Mesendoderm (in vitro differentiated cells): ENCODE data around the gene TEX261.

Source experiments
- DNase-seq: peaks from one replicate; pipeline ENCODE4 v3.0.0; 2013
- H2AK5ac ChIP-seq: 2 replicates; pipeline ENCODE4 v1.6.1; 2013; ENCODE audit warnings: low read length, inconsistent platforms
- H2BK120ac ChIP-seq: 2 replicates; pipeline ENCODE4 v1.6.1; 2013; ENCODE audit warnings: low read depth, mild to moderate bottlenecking, low read length, moderate library complexity, mixed read lengths
- H2BK15ac ChIP-seq: replicated peaks from 2 replicates; pipeline ENCODE4 v1.6.1; 2013; ENCODE audit warnings: low read depth, mild to moderate bottlenecking, moderate library complexity
- H2BK5ac ChIP-seq: 2 replicates; pipeline ENCODE4 v1.6.1; 2013; ENCODE audit warnings: low read length, inconsistent platforms
- H3K18ac ChIP-seq: 2 replicates; pipeline ENCODE4 v1.6.1; 2013; ENCODE audit warnings: mild to moderate bottlenecking, low read length, mixed read lengths
- H3K23ac ChIP-seq: one replicate; pipeline ENCODE4 v1.6.1; 2013; ENCODE audit warnings: low read length
- H3K27ac ChIP-seq: 2 replicates; pipeline ENCODE4 v1.5.1; 2013; ENCODE audit warnings: low read depth, mild to moderate bottlenecking, inconsistent platforms, low read length, moderate library complexity
- H3K27me3 ChIP-seq: 2 replicates; pipeline ENCODE4 v1.6.1; 2013; ENCODE audit warnings: low read length, control low read depth, mild to moderate bottlenecking, inconsistent platforms; ENCODE audit not compliant: insufficient read depth, poor library complexity
- H3K36me3 ChIP-seq: 2 replicates; pipeline ENCODE4 v1.6.1; 2013; ENCODE audit warnings: low read length, inconsistent platforms; ENCODE audit not compliant: control insufficient read depth, insufficient read depth
- H3K4ac ChIP-seq: one replicate; pipeline ENCODE4 v1.6.1; 2013; ENCODE audit warnings: low read depth, mild to moderate bottlenecking, low read length, moderate library complexity
- H3K4me1 ChIP-seq: 2 replicates; pipeline ENCODE4 v1.6.1; 2013; ENCODE audit warnings: low read depth, low read length, inconsistent platforms; ENCODE audit not compliant: control insufficient read depth
- H3K4me2 ChIP-seq: 2 replicates; pipeline ENCODE4 v1.6.1; 2013; ENCODE audit warnings: low read length
- H3K4me3 ChIP-seq: 2 replicates; pipeline ENCODE4 v1.5.1; 2013; ENCODE audit warnings: mild to moderate bottlenecking, low read length
- H3K56ac ChIP-seq: one replicate; pipeline ENCODE4 v1.6.1; 2013; ENCODE audit warnings: low read length
- H3K79me1 ChIP-seq: 2 replicates; pipeline ENCODE4 v1.6.1; 2013; ENCODE audit warnings: low read length, inconsistent platforms
- H3K79me2 ChIP-seq: 2 replicates; pipeline ENCODE4 v1.6.1; 2013; ENCODE audit warnings: mild to moderate bottlenecking, low read length; ENCODE audit not compliant: control insufficient read depth, insufficient read depth
- H3K9ac ChIP-seq: 2 replicates; pipeline ENCODE4 v1.6.1; 2013; ENCODE audit warnings: low read length, inconsistent platforms
- H4K5ac ChIP-seq: one replicate; pipeline ENCODE4 v1.6.1; 2013; ENCODE audit warnings: low read length
- H4K8ac ChIP-seq: one replicate; pipeline ENCODE4 v1.6.1; 2013; ENCODE audit warnings: low read depth, mild to moderate bottlenecking, control low read depth, low read length, moderate library complexity
- WGBS: extraction: QIAGEN DNeasy Blood & Tissue Kit; methylation state at CpG from one replicate; pipeline ENCODE4 v1.1.7; 2013; ENCODE audit warnings: low lambda C conversion rate, missing lambda C conversion rate; ENCODE audit not compliant: insufficient coverage; ENCODE audit errors: extremely low coverage; 5-methylcytosine and 5-hydroxymethylcytosine counted together

TEX261 gene

DNA sequence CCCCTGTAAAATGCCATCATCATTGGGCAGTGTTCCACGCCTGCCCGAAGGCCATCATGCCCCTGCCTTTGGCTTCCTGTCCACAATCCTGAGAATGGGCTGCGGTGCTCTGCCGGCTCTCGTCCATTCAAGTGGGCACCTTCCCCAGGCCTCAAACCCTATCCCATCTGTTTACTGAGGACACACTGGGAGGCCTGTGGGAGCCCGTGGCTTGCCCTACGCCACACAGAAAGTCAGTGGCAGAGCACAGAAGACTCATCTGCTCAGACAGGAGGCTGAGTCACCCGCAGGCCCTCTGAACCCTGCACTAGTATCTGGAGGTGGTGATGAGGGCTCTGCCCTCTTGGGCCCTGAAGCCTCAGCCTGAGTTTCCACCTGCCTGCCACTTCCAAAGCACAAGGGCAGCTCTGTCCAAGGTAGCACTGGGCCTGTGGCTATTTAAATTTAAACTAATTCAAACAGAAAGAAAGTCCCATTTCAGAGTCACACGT lies 35.4 kb downstream of the TEX261 start:
- WGBS, result no CpG with 5 or more reads among the region's 9 CpGs

DNA sequence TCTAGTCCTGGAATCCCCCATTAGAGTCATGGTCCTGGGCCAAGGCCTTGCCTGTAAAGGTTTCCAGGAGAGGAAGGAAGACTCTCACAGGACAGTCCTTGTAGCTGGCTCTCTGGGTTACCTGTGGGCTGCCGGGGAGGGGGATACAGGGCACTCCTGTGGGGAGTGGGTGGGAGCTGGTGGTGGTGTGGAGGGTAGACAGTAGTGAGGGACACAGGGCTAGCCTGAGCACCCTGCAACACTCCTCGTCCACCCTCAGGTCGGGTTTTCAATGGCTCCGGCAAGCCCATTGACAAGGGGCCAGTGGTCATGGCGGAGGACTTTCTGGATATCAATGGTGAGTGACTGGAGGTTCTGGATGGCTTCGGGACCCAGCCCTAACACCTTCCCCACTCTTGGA lies 35.9 kb downstream of the TEX261 start:
- Histone ChIP-seq H2AK5ac (no peak overlapping the region), H3K79me1 (no peaks in the 10 kb centered on the region), H2BK5ac (no peak overlapping the region), H4K5ac (no peak overlapping the region), H4K8ac (no peak overlapping the region), H3K4me3 (no peak overlapping the region), H3K4me1 (no peaks in the 10 kb centered on the region), H3K18ac (no peak overlapping the region), H3K9ac (no peak overlapping the region), H2BK120ac (no peak overlapping the region), H3K4me2 (no peak overlapping the region), H3K56ac (no peak overlapping the region), H3K27ac (no peak overlapping the region), H3K36me3 (no peaks in the 10 kb centered on the region), H3K79me2 (no peaks in the 10 kb centered on the region), H3K27me3 (no peaks in the 10 kb centered on the region), H3K23ac (no peak overlapping the region), H2BK15ac (no peak overlapping the region), H3K4ac (no peak overlapping the region)
- no CpG with 5 or more reads among the region's 6 CpGs for WGBS
- no peak for DNase-seq

More for the DNA sequence above, 35.4 kb downstream of the TEX261 start:
- Histone ChIP-seq H3K4me3 (no peak overlapping the region), H2BK15ac (no peak overlapping the region), H4K8ac (no peak overlapping the region), H3K27me3 (peaks cover 3% of the 10 kb centered on the region), H3K4ac (no peak overlapping the region), H4K5ac (no peak overlapping the region), H3K36me3 (no peaks in the 10 kb centered on the region), H3K9ac (no peak overlapping the region), H2BK5ac (no peak overlapping the region), H3K18ac (no peak overlapping the region), H2AK5ac (no peak overlapping the region), H3K56ac (no peak overlapping the region), H3K23ac (no peak overlapping the region), H3K79me2 (no peaks in the 10 kb centered on the region), H2BK120ac (no peak overlapping the region), H3K4me1 (no peaks in the 10 kb centered on the region), H3K27ac (no peak overlapping the region), H3K4me2 (no peak overlapping the region), H3K79me1 (no peaks in the 10 kb centered on the region)
- no peak for DNase-seq

DNA sequence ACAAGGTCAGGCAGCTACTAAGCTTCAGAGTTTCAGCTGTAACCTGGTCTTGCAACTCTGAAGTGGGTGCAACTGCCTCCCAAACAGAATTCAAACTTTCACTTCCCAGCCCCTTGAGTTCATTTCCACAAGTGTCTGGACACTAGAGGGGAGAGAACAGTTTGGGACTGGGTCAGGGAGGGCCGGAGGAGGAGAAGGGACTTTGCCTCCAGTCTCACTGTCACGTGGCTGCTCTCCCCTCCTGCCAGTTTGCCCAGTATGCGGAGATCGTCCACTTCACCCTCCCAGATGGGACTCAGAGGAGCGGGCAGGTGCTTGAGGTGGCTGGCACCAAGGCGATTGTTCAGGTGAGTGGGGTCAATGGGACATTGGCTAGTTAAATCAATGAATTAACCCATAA lies 36.9 kb downstream of the TEX261 start:
- Histone ChIP-seq H3K18ac (no peak overlapping the region), H2AK5ac (no peak overlapping the region), H3K4ac (no peak overlapping the region), H3K79me1 (no peaks in the 10 kb centered on the region), H3K56ac (no peak overlapping the region), H3K4me3 (no peak overlapping the region), H2BK5ac (no peak overlapping the region), H2BK15ac (no peak overlapping the region), H3K4me2 (no peak overlapping the region), H3K4me1 (no peaks in the 10 kb centered on the region), H3K27ac (no peak overlapping the region), H3K79me2 (no peaks in the 10 kb centered on the region), H3K27me3 (no peaks in the 10 kb centered on the region), H2BK120ac (no peak overlapping the region), H3K9ac (no peak overlapping the region), H4K8ac (no peak overlapping the region), H3K23ac (no peak overlapping the region), H4K5ac (no peak overlapping the region), H3K36me3 (no peaks in the 10 kb centered on the region)
- DNase-seq, result no peak
- WGBS, result no CpG with 5 or more reads among the region's 6 CpGs

DNA sequence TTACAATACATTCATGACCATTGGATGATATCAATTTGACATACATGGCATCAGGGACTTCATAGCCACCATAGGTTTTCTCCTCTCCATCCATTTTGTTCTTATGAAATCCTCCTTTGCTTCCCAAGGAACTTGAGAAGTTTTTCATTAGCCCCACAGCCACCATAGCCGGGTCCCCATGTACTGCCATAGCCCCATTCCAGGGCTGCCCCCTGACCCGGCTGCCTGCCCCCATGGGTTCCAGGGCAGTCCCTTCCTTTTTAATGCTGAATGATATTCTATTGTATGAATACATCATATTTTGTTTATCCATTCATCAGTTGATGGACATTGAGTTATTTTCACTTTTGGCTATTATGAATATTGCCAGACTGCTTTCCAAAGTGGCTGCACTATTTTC lies 38.5 kb downstream of the TEX261 start:
- H4K5ac ChIP-seq, result no peak overlapping the region
- no peak overlapping the region for H3K9ac ChIP-seq
- H3K4ac ChIP-seq, result no peak overlapping the region
- no peak overlapping the region for H3K4me2 ChIP-seq
- H3K4me3 ChIP-seq, result no peak overlapping the region
- no peak overlapping the region for H3K23ac ChIP-seq
- no CpG with 5 or more reads among the region's 2 CpGs for WGBS
- no peaks in the 10 kb centered on the region for H3K27me3 ChIP-seq
- DNase-seq, result no peak
- H4K8ac ChIP-seq, result no peak overlapping the region
- no peak overlapping the region for H3K56ac ChIP-seq
- H3K27ac ChIP-seq, result no peak overlapping the region
- no peak overlapping the region for H3K18ac ChIP-seq
- no peak overlapping the region for H2BK15ac ChIP-seq
- H2BK5ac ChIP-seq, result no peak overlapping the region
- H2AK5ac ChIP-seq, result no peak overlapping the region
- H2BK120ac ChIP-seq, result no peak overlapping the region
- no peaks in the 10 kb centered on the region for H3K4me1 ChIP-seq
- no peaks in the 10 kb centered on the region for H3K36me3 ChIP-seq
- no peaks in the 10 kb centered on the region for H3K79me1 ChIP-seq
- no peaks in the 10 kb centered on the region for H3K79me2 ChIP-seq

DNA sequence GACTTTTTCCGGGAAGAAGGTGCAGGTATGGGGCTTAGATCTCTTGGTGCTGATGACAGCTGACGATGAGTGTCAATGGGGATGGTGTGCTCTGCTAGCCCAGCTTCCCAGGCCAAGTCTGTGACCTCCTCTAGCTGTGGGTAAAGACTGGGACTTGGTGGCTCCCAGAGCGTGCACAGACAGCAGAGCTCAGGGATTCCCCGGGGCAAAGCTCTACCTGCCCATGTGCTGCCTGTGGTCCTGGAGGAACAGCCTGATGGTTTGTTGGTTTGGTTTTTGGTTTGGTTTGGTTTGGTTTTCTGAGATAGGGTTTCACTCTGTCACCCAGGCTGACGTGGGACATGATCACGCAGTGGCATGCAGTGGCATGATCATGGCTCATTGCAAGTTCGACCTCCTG lies 39.8 kb downstream of the TEX261 start:
- Histone ChIP-seq H3K23ac (no peak overlapping the region), H4K8ac (no peak overlapping the region), H3K9ac (no peak overlapping the region), H3K18ac (no peak overlapping the region), H2BK15ac (no peak overlapping the region), H2BK5ac (no peak overlapping the region), H2BK120ac (no peak overlapping the region), H3K4me2 (no peak overlapping the region), H2AK5ac (no peak overlapping the region), H4K5ac (no peak overlapping the region), H3K79me2 (no peaks in the 10 kb centered on the region), H3K4me3 (no peak overlapping the region), H3K4ac (no peak overlapping the region), H3K79me1 (no peaks in the 10 kb centered on the region), H3K36me3 (no peaks in the 10 kb centered on the region), H3K56ac (no peak overlapping the region), H3K4me1 (no peaks in the 10 kb centered on the region), H3K27ac (no peak overlapping the region), H3K27me3 (no peaks in the 10 kb centered on the region)
- DNase-seq, result no peak
- no CpG with 5 or more reads among the region's 7 CpGs for WGBS

DNA sequence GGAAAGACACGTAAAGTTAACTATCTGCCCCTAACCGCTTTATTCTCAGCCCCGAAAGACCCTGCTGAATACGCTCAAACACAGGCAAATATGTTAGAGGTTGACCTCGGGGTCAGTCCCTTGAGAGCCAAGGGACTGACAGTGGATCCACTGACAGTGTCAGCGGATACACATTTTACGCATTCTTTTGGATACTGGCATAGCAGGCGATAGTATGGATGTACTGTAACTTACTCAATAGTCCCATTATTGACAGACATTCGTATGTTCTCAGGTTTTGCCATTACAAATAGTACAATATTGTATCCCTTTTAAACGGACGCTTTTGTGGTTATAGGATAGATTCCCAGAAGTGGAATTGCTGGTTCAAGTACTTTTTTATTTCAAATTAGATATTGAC lies 45.6 kb downstream of the TEX261 start:
- Histone ChIP-seq H3K56ac (no peak overlapping the region), H3K27me3 (peaks cover 5% of the 10 kb centered on the region), H4K8ac (no peak overlapping the region), H2BK15ac (no peak overlapping the region), H2BK5ac (no peak overlapping the region), H3K79me2 (no peaks in the 10 kb centered on the region), H3K9ac (no peak overlapping the region), H3K79me1 (no peaks in the 10 kb centered on the region), H4K5ac (no peak overlapping the region), H3K4ac (no peak overlapping the region), H3K4me2 (no peak overlapping the region), H3K36me3 (no peaks in the 10 kb centered on the region), H3K4me3 (no peak overlapping the region), H2BK120ac (no peak overlapping the region), H3K18ac (no peak overlapping the region), H2AK5ac (no peak overlapping the region), H3K23ac (no peak overlapping the region), H3K4me1 (no peaks in the 10 kb centered on the region), H3K27ac (no peak overlapping the region)
- no peak for DNase-seq
- no CpG with 5 or more reads among the region's 11 CpGs for WGBS
